IMR-90 (cell line): ENCODE measurements around the gene MICAL3. TPM values are rescaled to one million over a fixed set of nuclear protein-coding genes. Genes with fewer than 3 reads are reported as not detected.

Experiments
- ATAC-seq: fragments of 200-7000 bp; cut with Tn5 transposase; 2 replicates; pipeline ENCODE4 v1.9.1; 2020; ENCODE audit warnings: low read depth, mild to moderate bottlenecking, moderate library complexity
- BruUV-seq: library from RNA; stranded (reverse); fragments of 400-500 nt; replicated peaks from 2 replicates; lab custom pipeline; 2021; lab: Mats Ljungman, UMichigan
- CTCF ChIA-PET: fragments of 300-600 bp; formaldehyde crosslinking; extraction: SDS; loops from one replicate; lab custom pipeline; 2021; ENCODE audit warnings: antibody characterized with exemption; lab: Yijun Ruan, JAX
- POLR2A ChIA-PET: fragments of 300-600 bp; sonication (Branson Sonifier 250); formaldehyde crosslinking; loops from one replicate; lab custom pipeline; 2022; ENCODE audit warnings: antibody characterized with exemption; ENCODE audit not compliant: unreplicated experiment; lab: Charles Lee
- DNase-seq: peaks from one replicate; pipeline ENCODE4 v3.0.0; 2013
- H2AFZ ChIP-seq: replicated peaks from 2 replicates; pipeline ENCODE3; 2013; ENCODE audit warnings: low read length, mild to moderate bottlenecking; ENCODE audit not compliant: poor library complexity
- H2AK5ac ChIP-seq: 2 replicates; pipeline ENCODE4 v1.6.1; 2013; ENCODE audit warnings: low read depth, low read length, inconsistent platforms
- H2AK9ac ChIP-seq: replicated peaks from 2 replicates; pipeline ENCODE3; 2013; ENCODE audit warnings: mild to moderate bottlenecking, low read depth, low read length, moderate library complexity; ENCODE audit not compliant: poor library complexity
- H2BK120ac ChIP-seq: 2 replicates; pipeline ENCODE4 v1.6.1; 2013; ENCODE audit warnings: low read depth, low read length, inconsistent platforms
- H2BK15ac ChIP-seq: 3 replicates; pipeline ENCODE4 v1.6.1; 2013; ENCODE audit warnings: low read depth, low read length, inconsistent platforms
- H2BK20ac ChIP-seq: 2 replicates; pipeline ENCODE4 v1.6.1; 2013; ENCODE audit warnings: low read depth, mild to moderate bottlenecking, inconsistent platforms, low read length, moderate library complexity
- H2BK5ac ChIP-seq: 2 replicates; pipeline ENCODE4 v1.6.1; 2013; ENCODE audit warnings: mild to moderate bottlenecking, low read depth, low read length, inconsistent platforms; ENCODE audit not compliant: poor library complexity, severe bottlenecking
- H3K14ac ChIP-seq: replicated peaks from 2 replicates; pipeline ENCODE4 v1.6.1; 2013; ENCODE audit warnings: low read depth, low read length, inconsistent platforms
- H3K18ac ChIP-seq: 2 replicates; pipeline ENCODE4 v1.6.1; 2013; ENCODE audit warnings: low read depth, low read length, control low read depth
- H3K23ac ChIP-seq: 2 replicates; pipeline ENCODE4 v1.6.1; 2013; ENCODE audit warnings: low read depth, low read length, inconsistent platforms
- H3K27ac ChIP-seq: 2 replicates; pipeline ENCODE4 v1.5.1; 2013; ENCODE audit warnings: mild to moderate bottlenecking, control low read depth, low read length; ENCODE audit not compliant: insufficient read depth
- H3K27me3 ChIP-seq: 2 replicates; pipeline ENCODE4 v1.6.1; 2013; ENCODE audit warnings: low read length; ENCODE audit not compliant: control insufficient read depth, insufficient read depth
- H3K36me3 ChIP-seq: 2 replicates; pipeline ENCODE4 v1.6.1; 2013; ENCODE audit warnings: low read length, mixed read lengths; ENCODE audit not compliant: control insufficient read depth, insufficient read depth
- H3K4ac ChIP-seq: 2 replicates; pipeline ENCODE4 v1.6.1; 2013; ENCODE audit warnings: low read depth, low read length, inconsistent platforms
- H3K4me1 ChIP-seq: 2 replicates; pipeline ENCODE4 v1.6.1; 2013; ENCODE audit warnings: low read length, mixed read lengths; ENCODE audit not compliant: control insufficient read depth, insufficient read depth
- H3K4me2 ChIP-seq: 2 replicates; pipeline ENCODE4 v1.6.1; 2013; ENCODE audit warnings: low read depth, mild to moderate bottlenecking, control low read depth, low read length, moderate library complexity
- H3K4me3 ChIP-seq: 2 replicates; pipeline ENCODE4 v1.5.1; 2013; ENCODE audit warnings: low read depth, mild to moderate bottlenecking, control low read depth, low read length, moderate library complexity; ENCODE audit not compliant: insufficient read depth
- H3K56ac ChIP-seq: 2 replicates; pipeline ENCODE4 v1.6.1; 2013; ENCODE audit warnings: low read length, inconsistent platforms; ENCODE audit not compliant: insufficient read depth; ENCODE audit errors: extremely low read depth
- H3K79me1 ChIP-seq, 2 experiments: 2 replicates each; pipeline ENCODE4 v1.6.1; 2013; ENCODE audit warnings: low read length in 2 of 2, inconsistent platforms in 1 of 2, low read depth in 1 of 2
- H3K9ac ChIP-seq: 2 replicates; pipeline ENCODE4 v1.6.1; 2013; ENCODE audit warnings: low read depth, low read length, control low read depth
- H3K9me1 ChIP-seq: 2 replicates; pipeline ENCODE4 v1.6.1; 2013; ENCODE audit warnings: low read length, inconsistent platforms; ENCODE audit not compliant: insufficient read depth
- H3K9me3 ChIP-seq: 2 replicates; pipeline ENCODE4 v1.6.1; 2013; ENCODE audit warnings: low read length; ENCODE audit not compliant: control insufficient read depth, insufficient read depth
- H4K20me1 ChIP-seq: 2 replicates; pipeline ENCODE4 v1.6.1; 2013; ENCODE audit warnings: low read length, inconsistent platforms; ENCODE audit not compliant: insufficient read depth
- H4K5ac ChIP-seq: 2 replicates; pipeline ENCODE4 v1.6.1; 2013; ENCODE audit warnings: mild to moderate bottlenecking, low read depth, low read length, control low read depth
- H4K8ac ChIP-seq, 2 experiments: 2 replicates each; pipeline ENCODE4 v1.6.1; 2013; ENCODE audit warnings: low read depth in 2 of 2, low read length in 2 of 2, control low read depth in 1 of 2, inconsistent platforms in 1 of 2
- H4K91ac ChIP-seq: 2 replicates; pipeline ENCODE4 v1.6.1; 2013; ENCODE audit warnings: low read depth, low read length, inconsistent platforms; ENCODE audit not compliant: insufficient read depth
- CEBPB ChIP-seq: IDR thresholded peaks from 2 replicates; pipeline ENCODE4 v1.6.1; 2012; ENCODE audit warnings: low read depth, low read length, improper control_type of control experiment
- CHD1 ChIP-seq: IDR thresholded peaks from 2 replicates; pipeline ENCODE4 v1.6.1; 2012; ENCODE audit warnings: low read depth, low read length, improper control_type of control experiment
- SMC3 ChIP-seq: fragments of 150-350 bp; IDR thresholded peaks from 2 replicates; pipeline ENCODE4 v1.6.1; 2016; ENCODE audit warnings: low read depth, mild to moderate bottlenecking, antibody characterized with exemption, low read length, moderate library complexity
- WGBS, 2 experiments: methylation state at CpG; one replicate each; pipeline versions ENCODE4 v1.1.5 to v1.1.7; 2013; ENCODE audit warnings: missing lambda C conversion rate in 2 of 2; ENCODE audit not compliant: insufficient read length in 1 of 2; ENCODE audit errors: extremely low coverage in 2 of 2; 5-methylcytosine and 5-hydroxymethylcytosine counted together
- dilution Hi-C: fragments of 300-500 bp; cut with HindIII; formaldehyde crosslinking; loops from one replicate; pipeline ENCODE4 v1.14.3; 2018; ENCODE audit warnings: low sequenced_read_pairs; ENCODE audit not compliant: unreplicated experiment
- in situ Hi-C: fragments of 300-500 bp; cut with MboI; formaldehyde crosslinking; loops from 3 replicates; pipeline ENCODE4 v1.14.3; 2019; ENCODE audit warnings: low sequenced_read_pairs, inconsistent platforms, mixed read lengths
- intact Hi-C: fragments of 100-400 bp; cut with micrococcal nuclease; formaldehyde crosslinking; loops from 2 replicates; pipeline ENCODE4 v1.10.0; 2022
- polyA plus RNA-seq, 3 experiments: library from polyadenylated mRNA; depleted of rRNA; stranded (reverse); fragments of >200 nt; gene quantifications; 2 replicates each; pipeline ENCODE4 v1.2.3, GENCODE V29; 2012; ENCODE audit warnings: low replicate concordance in 1 of 3
- total RNA-seq: library from RNA; depleted of rRNA; stranded (reverse); fragments of >200 nt; gene quantifications from 2 replicates; pipeline ENCODE4 v1.2.3, GENCODE V29; 2012

Gene MICAL3
- total and polyA plus RNA-seq, 2 of the 4 experiments (the other 2 are of a cell fraction): 17.6 to 26.8 TPM

DNA sequence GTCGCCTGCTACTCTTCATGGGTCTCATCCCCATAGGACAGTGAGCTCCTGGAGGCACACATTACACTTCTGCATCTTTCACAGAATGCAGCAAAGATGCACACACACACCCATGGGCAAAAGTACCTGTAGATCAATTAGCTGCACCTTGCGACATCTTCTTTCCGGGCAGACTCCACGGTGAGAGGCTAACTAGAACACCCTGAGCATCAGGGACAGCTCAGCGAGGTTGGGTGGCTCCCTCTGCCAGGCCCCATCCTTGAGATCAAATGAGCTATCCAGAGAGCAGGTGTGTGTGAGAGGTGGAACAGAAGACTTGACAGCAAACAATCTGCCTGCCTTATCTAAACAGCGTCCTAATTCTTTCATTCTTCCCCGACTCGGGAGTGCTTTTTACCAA is 154.0 kb downstream of the MICAL3 start:
- Histone ChIP-seq H3K36me3 (peaks cover 56% of the 10 kb centered on the region), H3K4me3 (no peak overlapping the region), H3K23ac (no peak overlapping the region), H2AFZ (no peak overlapping the region), H3K4me2 (no peak overlapping the region), H3K18ac (no peak overlapping the region), H4K91ac (no peak overlapping the region), H2AK5ac (no peak overlapping the region), H3K4me1 (no peaks in the 10 kb centered on the region), H4K8ac (no peak overlapping the region), H3K56ac (no peak overlapping the region), H2BK15ac (no peak overlapping the region), H4K5ac (no peak overlapping the region), H3K9me3 (no peaks in the 10 kb centered on the region), H4K20me1 (no peaks in the 10 kb centered on the region), H3K14ac (no peak overlapping the region), H2BK20ac (no peak overlapping the region), H2BK120ac (no peak overlapping the region), H3K4ac (no peak overlapping the region), H3K27ac (no peak overlapping the region), H2BK5ac (no peak overlapping the region), H2AK9ac (no peak overlapping the region), H3K27me3 (no peaks in the 10 kb centered on the region), H3K79me1 (peaks cover 0 to 2% of the 10 kb centered on the region in 2 experiments; a peak in 1 of 4 replicates), H3K9ac (no peak overlapping the region), H3K9me1 (no peaks in the 10 kb centered on the region)
- BruUV-seq: no TSS peak
- dilution Hi-C loops (no loop called here), in situ Hi-C loops (no loop called here), intact Hi-C loops (no loop called here)
- no peak for DNase-seq
- 0 out of 2 replicates have a peak, but pooled peaks have one; percentile 3 for TF ChIP-seq CEBPB
- TF ChIP-seq CHD1: no peak
- TF ChIP-seq SMC3: no peak
- ChIA-PET POLR2A (interaction anchor here (0.6 kb wide), 1 partner anchor 32 kb away, joined by 5 read pairs; no protein-coding TSS in a partner anchor), CTCF (no interaction called here)
- no peak for ATAC-seq
- 100% methylated on average over 1 of the region's 8 CpGs; no CpG with 5 or more reads in 1 of the 2 experiments for WGBS, 2 experiments
